ENCODE results near the gene PCDH19.

Gene PCDH19

DNA sequence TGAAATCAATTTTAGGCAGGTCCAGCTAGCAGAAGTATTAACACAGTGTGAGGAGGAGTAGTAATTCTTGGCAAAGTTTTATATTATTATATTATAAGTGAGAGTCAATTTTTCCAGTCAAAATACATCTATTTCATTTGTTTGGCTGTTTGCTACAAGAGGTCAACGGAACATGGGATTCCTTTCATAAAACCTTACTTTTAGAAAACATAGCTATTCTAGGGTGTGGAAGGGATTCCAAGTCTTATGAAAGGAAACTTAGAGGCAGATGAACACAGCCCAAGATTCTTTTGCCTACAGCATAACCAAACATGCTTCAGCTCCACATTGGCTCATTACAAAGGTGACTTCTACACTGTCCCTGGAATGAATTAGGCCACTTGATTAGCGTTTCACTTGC is 29.9 kb upstream of the PCDH19 start:
- TF ChIP-seq CTCF (IDR thresholded peaks at IDR 0.05; ENCODE audit: low read depth, low read length, missing control alignments) = no peak
- in situ Hi-C loops (cut with HindIII; ENCODE audit: low pct_ligation_motif_present, low sequenced_read_pairs) = no loop called here
- Histone ChIP-seq H3K27ac (no peak overlapping the region), H3K4me3 (ENCODE audit: low read depth, low read length) (no peak overlapping the region), H3K27me3 (replicated peaks) (no peaks in the 10 kb centered on the region), H3K36me3 (replicated peaks) (no peaks in the 10 kb centered on the region)
- no peak for DNase-seq

GRCh38 chrX:100435726-100436125 is 25.7 kb upstream of the PCDH19 start:
- no peak for DNase-seq
- Histone ChIP-seq H3K4me3 (ENCODE audit: low read depth, low read length) (no peak overlapping the region), H3K27me3 (replicated peaks) (no peaks in the 10 kb centered on the region), H3K27ac (no peak overlapping the region), H3K36me3 (replicated peaks) (no peaks in the 10 kb centered on the region)
- no peak for TF ChIP-seq CTCF (IDR thresholded peaks at IDR 0.05; ENCODE audit: low read depth, low read length, missing control alignments)
- in situ Hi-C loops (cut with HindIII; ENCODE audit: low pct_ligation_motif_present, low sequenced_read_pairs) = no loop called here

DNA sequence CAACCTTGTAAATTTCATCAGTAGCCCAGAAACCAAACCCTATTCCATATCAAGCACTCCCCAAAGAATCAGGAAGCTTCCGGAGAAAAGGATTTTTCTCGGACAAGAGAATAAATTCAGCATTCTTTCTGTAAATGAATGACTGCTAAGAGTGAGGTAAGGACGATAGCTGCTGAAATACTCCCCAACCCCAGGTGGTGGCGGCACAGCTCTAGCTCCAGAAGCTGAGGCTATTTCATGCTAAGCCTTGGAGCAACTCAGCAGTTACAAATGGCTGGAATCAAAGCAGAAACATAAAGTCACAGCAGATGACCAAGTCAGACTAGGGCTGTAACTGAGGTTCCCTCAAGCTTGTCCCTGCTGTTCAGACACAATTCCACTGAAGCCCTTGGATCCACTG is 13.9 kb upstream of the PCDH19 start:
- Histone ChIP-seq H3K4me3 (ENCODE audit: low read depth, low read length) (no peak overlapping the region), H3K27ac (no peak overlapping the region), H3K27me3 (replicated peaks) (no peaks in the 10 kb centered on the region), H3K36me3 (replicated peaks) (no peaks in the 10 kb centered on the region)
- DNase-seq = no peak
- in situ Hi-C loops (cut with HindIII; ENCODE audit: low pct_ligation_motif_present, low sequenced_read_pairs) = no loop called here
- TF ChIP-seq CTCF (IDR thresholded peaks at IDR 0.05; ENCODE audit: low read depth, low read length, missing control alignments) = peak; percentile 9

DNA sequence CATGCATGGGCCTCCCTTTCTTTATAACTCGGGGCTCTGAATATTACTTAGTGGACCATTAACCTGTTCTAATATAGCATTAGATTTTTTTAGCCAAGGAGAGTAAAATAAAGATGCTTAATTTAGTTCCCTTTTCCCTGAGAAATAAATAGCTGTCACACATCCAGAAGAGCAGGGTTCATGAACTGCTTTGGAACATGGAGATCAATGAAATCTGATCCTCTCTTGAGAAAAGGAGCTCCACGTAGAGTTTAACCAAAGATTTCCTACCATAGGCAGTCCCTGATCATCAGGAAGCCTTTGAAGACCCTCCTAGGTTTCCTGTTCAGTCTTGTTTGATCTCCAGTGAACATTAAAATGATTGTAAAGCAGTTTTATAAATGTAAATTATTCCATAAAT is 8.5 kb upstream of the PCDH19 start:
- in situ Hi-C loops (cut with HindIII; ENCODE audit: low pct_ligation_motif_present, low sequenced_read_pairs) = no loop called here
- TF ChIP-seq CTCF (IDR thresholded peaks at IDR 0.05; ENCODE audit: low read depth, low read length, missing control alignments) = no peak
- Histone ChIP-seq H3K27me3 (replicated peaks) (no peaks in the 10 kb centered on the region), H3K4me3 (ENCODE audit: low read depth, low read length) (no peak overlapping the region), H3K36me3 (replicated peaks) (no peaks in the 10 kb centered on the region), H3K27ac (no peak overlapping the region)
- DNase-seq = no peak

DNA sequence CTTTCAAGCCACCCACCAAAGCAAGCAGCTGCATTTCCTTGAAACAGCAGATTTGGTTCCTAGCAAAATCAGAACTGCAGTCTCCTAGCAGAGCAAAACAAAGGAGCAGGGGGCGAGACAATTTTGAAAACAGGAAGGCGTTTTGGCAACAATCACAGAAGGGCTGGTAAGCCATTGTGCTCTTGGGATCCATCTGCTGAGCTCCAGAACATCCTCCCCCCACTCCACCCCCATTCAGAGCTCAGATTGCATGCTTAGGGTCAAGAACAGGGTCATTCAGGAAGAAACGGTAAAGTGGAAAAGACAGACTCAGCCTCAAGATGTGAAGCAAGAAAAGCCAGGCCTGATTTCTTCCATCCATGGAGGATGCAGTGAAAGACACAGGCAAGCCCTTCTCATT is 7.6 kb upstream of the PCDH19 start:
- in situ Hi-C loops (cut with HindIII; ENCODE audit: low pct_ligation_motif_present, low sequenced_read_pairs) = no loop called here
- TF ChIP-seq CTCF (IDR thresholded peaks at IDR 0.05; ENCODE audit: low read depth, low read length, missing control alignments) = no peak
- Histone ChIP-seq H3K27ac (no peak overlapping the region), H3K4me3 (ENCODE audit: low read depth, low read length) (no peak overlapping the region), H3K36me3 (replicated peaks) (no peaks in the 10 kb centered on the region), H3K27me3 (replicated peaks) (peaks cover 2% of the 10 kb centered on the region)
- no peak for DNase-seq

- no peak overlapping the region for H3K27ac ChIP-seq
- H3K4me3 ChIP-seq (ENCODE audit: low read depth, low read length) = no peak overlapping the region
- peak; percentile 27 for DNase-seq
- peak; percentile 59 for TF ChIP-seq CTCF (IDR thresholded peaks at IDR 0.05; ENCODE audit: low read depth, low read length, missing control alignments)
- in situ Hi-C loops (cut with HindIII; ENCODE audit: low pct_ligation_motif_present, low sequenced_read_pairs) = no loop called here
- H3K27me3 ChIP-seq (replicated peaks) = peaks cover 14% of the 10 kb centered on the region
- H3K36me3 ChIP-seq (replicated peaks) = no peaks in the 10 kb centered on the region
Measured at GRCh38 chrX:100413229-100413628, 3.2 kb upstream of the PCDH19 start.
